HFF-Myc (cell line): ENCODE results near the gene IL19.

ENCODE experiments used
- DNase-seq: peaks from one replicate; pipeline ENCODE4 v3.0.0-alpha.2; 2011; ENCODE audit warnings: low read depth; ENCODE audit errors: extremely low read depth
- H3K4me3 ChIP-seq: replicated peaks from 2 replicates; pipeline ENCODE4 v1.5.1; 2011; ENCODE audit warnings: low read depth, mild to moderate bottlenecking, control low read depth, low read length
- TF ChIP-seq, protein P1 (sequence below): IDR thresholded peaks from 2 replicates; pipeline ENCODE4 v1.5.1; 2012; ENCODE audit warnings: mild to moderate bottlenecking, low read depth, low read length, control low read depth; ENCODE audit errors: missing control alignments

IL19 gene

DNA sequence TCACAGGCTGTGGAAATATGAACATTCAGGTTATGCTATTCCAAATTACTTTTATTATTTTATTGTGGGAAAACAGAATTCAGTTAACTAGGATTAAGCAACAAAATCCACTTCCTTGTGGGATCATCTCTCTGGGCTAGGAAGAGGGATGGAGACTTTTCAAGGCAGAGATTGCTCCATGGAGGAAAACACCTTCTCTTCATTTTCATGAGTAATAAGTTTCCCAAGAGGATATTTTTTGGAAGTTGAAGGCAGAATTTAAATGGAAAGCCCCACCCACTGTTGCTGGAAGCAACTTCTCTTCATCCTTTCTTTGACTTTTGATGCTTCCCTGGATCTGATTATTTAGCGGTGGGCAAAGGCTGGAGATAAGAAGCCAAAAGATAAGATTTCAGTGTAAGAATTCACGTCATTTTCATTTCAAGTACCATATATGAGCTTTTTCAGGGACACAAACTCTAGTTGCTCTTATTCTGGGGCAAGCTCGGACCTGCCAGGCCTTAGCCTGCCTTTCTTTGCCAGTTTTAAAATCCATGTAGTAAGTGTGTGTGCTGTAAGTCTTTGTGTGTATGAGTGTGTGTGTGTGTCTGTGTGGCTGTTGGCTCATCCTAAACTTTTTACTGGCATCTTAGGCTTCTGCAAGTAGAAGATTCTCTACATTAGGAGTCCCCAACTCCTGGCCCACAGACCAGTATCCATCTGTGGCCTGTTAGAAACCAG lies 114.9 kb downstream of the IL19 start:
- no peak overlapping the region for H3K4me3 ChIP-seq
- DNase-seq, result no peak
- TF ChIP-seq, protein P1, sequence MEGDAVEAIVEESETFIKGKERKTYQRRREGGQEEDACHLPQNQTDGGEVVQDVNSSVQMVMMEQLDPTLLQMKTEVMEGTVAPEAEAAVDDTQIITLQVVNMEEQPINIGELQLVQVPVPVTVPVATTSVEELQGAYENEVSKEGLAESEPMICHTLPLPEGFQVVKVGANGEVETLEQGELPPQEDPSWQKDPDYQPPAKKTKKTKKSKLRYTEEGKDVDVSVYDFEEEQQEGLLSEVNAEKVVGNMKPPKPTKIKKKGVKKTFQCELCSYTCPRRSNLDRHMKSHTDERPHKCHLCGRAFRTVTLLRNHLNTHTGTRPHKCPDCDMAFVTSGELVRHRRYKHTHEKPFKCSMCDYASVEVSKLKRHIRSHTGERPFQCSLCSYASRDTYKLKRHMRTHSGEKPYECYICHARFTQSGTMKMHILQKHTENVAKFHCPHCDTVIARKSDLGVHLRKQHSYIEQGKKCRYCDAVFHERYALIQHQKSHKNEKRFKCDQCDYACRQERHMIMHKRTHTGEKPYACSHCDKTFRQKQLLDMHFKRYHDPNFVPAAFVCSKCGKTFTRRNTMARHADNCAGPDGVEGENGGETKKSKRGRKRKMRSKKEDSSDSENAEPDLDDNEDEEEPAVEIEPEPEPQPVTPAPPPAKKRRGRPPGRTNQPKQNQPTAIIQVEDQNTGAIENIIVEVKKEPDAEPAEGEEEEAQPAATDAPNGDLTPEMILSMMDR, result no peak

DNA sequence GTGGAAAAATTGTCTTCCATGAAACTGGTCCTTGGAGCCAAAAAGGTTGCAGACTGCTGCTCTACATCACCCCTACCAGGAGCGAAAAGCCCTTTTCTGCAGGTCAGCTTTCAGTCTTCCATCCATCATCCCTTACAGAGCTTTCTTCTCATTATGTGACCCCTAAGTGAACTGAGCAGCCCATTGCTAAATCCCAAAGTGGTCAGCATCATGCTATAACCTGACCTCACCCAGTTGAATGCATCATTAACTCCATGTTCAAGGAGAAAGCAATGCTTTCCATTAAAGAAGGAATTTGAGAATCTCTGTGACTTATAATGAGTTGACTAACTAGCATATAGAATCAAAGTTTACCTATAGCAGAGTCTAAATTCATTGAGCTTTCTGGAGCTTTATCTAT lies 116.3 kb downstream of the IL19 start:
- no peak overlapping the region for H3K4me3 ChIP-seq
- TF ChIP-seq, protein P1, result no peak
- DNase-seq, result no peak

DNA sequence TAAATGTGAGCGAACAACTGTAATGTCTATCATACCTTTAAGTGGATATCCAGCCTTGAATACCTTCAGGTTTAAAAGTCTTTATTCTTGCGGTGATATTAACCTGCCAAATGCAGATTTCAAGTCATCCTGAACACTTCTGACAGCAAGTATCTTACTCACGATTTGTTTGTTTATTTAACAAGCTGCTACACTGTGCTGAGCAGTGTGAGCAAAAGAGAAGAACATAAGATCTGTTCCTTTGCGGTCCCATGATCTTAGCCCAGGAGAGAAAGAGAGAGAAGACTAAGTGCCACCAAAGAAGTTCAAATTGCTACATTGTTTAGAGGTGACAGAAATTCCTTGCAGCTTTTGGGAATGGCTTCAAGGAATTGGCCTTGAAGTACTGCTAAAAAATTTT lies 117.1 kb downstream of the IL19 start:
- H3K4me3 ChIP-seq, result no peak overlapping the region
- TF ChIP-seq, protein P1, result no peak
- DNase-seq, result no peak

DNA sequence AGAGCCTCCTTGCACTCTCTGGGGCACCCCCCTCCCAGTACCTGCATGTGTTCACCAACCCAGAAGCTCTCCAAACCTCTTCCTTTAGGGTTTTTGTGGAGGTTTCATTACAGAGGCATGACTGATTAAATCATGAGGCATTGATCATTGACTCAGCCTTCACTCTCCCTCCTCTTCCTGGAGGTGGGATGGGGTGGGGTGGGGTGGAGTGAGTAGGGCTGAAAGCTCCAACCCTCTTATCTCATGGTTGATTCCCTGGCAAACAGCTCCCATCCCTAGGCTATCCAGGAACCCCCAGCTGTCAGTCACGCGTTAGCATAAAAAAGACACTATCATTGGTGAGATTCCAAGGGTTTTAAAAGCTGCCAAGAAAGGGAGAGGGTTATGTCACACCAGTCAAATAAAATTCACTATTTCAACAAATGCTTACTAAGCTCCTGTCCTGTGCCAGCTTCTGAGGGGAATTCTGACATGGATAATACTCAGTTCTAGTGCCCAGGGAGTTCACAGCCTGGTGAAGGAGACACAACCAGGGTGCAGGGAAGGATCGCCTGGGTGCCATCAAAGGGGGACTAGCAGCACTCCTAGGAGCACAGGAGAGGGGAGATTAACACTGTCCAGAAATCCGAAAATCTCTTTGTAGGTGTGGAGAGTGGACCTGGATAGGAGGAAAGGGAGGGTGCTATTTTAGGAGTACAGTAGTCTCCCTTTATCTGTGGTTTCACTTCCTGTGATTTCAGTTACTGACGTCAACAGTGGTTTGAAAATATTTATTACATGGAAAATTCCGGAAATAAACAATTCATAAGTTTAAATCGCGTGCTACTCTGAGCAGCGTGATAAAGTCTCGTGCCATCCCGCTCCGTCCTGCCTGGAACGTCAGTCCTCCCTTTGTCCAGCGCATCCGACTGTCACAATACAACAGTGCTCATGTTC lies 119.8 kb downstream of the IL19 start:
- H3K4me3 ChIP-seq, result no peak overlapping the region
- no peak for DNase-seq
- TF ChIP-seq, protein P1, result no peak

DNA sequence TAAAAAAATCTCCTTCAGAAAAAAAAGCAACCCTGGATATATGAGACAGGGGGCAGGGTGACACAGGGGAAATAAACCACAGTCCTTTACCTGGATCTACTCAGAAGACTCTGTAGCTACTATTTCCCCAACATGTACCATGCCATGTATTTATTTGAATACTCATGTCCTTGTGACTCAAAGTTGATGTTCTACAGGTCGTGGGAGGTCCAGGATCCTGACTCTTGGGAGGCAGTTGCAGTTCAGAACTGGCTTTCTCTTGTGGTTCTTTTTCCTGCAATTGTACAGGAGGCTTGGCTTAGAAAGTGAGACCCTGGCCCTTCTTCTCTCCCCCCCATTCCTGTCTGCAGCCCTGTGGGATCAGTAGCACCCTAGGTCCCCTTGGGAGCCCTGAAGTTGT lies 120.8 kb downstream of the IL19 start:
- DNase-seq, result no peak
- TF ChIP-seq, protein P1, result no peak
- no peak overlapping the region for H3K4me3 ChIP-seq
